SH-SY5Y (cell line): ENCODE data around the gene NCAM1.

ENCODE experiments used
- GATA2 ChIP-seq: IDR thresholded peaks from 2 replicates; pipeline ENCODE4 v1.6.1; 2011; ENCODE audit warnings: mild to moderate bottlenecking, low read depth, low read length
- GATA3 ChIP-seq: IDR thresholded peaks from 2 replicates; pipeline ENCODE4 v1.6.1; 2011; ENCODE audit warnings: low read depth, mild to moderate bottlenecking, low read length, moderate library complexity

GRCh38 chr11:113193946-113194345, 232.7 kb downstream of the NCAM1 start:
- TF ChIP-seq GATA2 = peak; percentile 75
- TF ChIP-seq GATA3 = no peak
